CD4-positive, alpha-beta memory T cell (primary cell): ENCODE data around the gene GRIK1. TPM values are rescaled to one million over a fixed set of nuclear protein-coding genes. Genes with fewer than 3 reads are reported as not detected.

Source experiments
- CTCF ChIA-PET: fragments of 350-600 bp; sonication (Branson Sonifier 250); formaldehyde crosslinking; loops from one replicate; lab custom pipeline; 2021; ENCODE audit warnings: inconsistent platforms; ENCODE audit not compliant: partially characterized antibody; lab: Charles Lee
- POLR2A ChIA-PET: fragments of 350-600 bp; sonication (Branson Sonifier 250); formaldehyde crosslinking; loops from one replicate; lab custom pipeline; 2021; ENCODE audit not compliant: partially characterized antibody; lab: Charles Lee
- DNase-seq, 5 donors: peaks; one replicate each; pipeline versions ENCODE4 v3.0.0 to v3.0.0-alpha.2; 2020 to 2022; ENCODE audit warnings: mixed read lengths in 1 of 5
- H3K27ac ChIP-seq: one replicate; pipeline ENCODE4 v1.7.0; 2013; ENCODE audit warnings: low read depth, low read length
- H3K27me3 ChIP-seq: 2 replicates; pipeline ENCODE4 v1.7.0; 2013; ENCODE audit warnings: mild to moderate bottlenecking, low read length, moderate library complexity; ENCODE audit not compliant: insufficient read depth
- H3K36me3 ChIP-seq: 2 replicates; pipeline ENCODE4 v1.7.0; 2013; ENCODE audit warnings: mild to moderate bottlenecking, low read length, moderate library complexity; ENCODE audit not compliant: insufficient read depth
- H3K4me1 ChIP-seq: 2 replicates; pipeline ENCODE4 v1.7.0; 2013; ENCODE audit warnings: mild to moderate bottlenecking, low read length, moderate library complexity; ENCODE audit not compliant: insufficient read depth
- H3K4me3 ChIP-seq, 2 donors: one replicate each; pipeline ENCODE4 v1.7.0; 2013; ENCODE audit warnings: low read length in 2 of 2, mild to moderate bottlenecking in 1 of 2
- H3K9me3 ChIP-seq, 2 donors: one replicate each; pipeline ENCODE4 v1.7.0; 2013; ENCODE audit warnings: low read length in 2 of 2, control low read depth in 1 of 2; ENCODE audit not compliant: control insufficient read depth in 1 of 2
- H3K27ac Mint-ChIP-seq, 7 donors: one replicate each; pipeline ENCODE4 v1.8.0; 2020 to 2021; ENCODE audit warnings: mixed read lengths in 7 of 7, mild to moderate bottlenecking in 6 of 7, inconsistent platforms in 3 of 7, moderate library complexity in 3 of 7
- H3K27me3 Mint-ChIP-seq, 2 donors: one replicate each; pipeline ENCODE4 v1.8.0; 2020 to 2021; ENCODE audit warnings: mixed read lengths in 2 of 2
- H3K36me3 Mint-ChIP-seq, 2 donors: one replicate each; pipeline ENCODE4 v1.8.0; 2020 to 2021; ENCODE audit warnings: mixed read lengths in 2 of 2, inconsistent platforms in 1 of 2, mild to moderate bottlenecking in 1 of 2
- H3K4me1 Mint-ChIP-seq, 4 donors: one replicate each; pipeline ENCODE4 v1.8.0; 2020 to 2021; ENCODE audit warnings: mixed read lengths in 4 of 4, mild to moderate bottlenecking in 1 of 4
- H3K4me3 Mint-ChIP-seq, 8 donors: one replicate each; pipeline ENCODE4 v1.8.0; 2020 to 2021; ENCODE audit warnings: mixed read lengths in 8 of 8, mild to moderate bottlenecking in 7 of 8, moderate library complexity in 6 of 8, inconsistent platforms in 3 of 8
- H3K9me3 Mint-ChIP-seq, 8 donors: one replicate each; pipeline ENCODE4 v1.8.0; 2020 to 2021; ENCODE audit warnings: mixed read lengths in 8 of 8, mild to moderate bottlenecking in 5 of 8, inconsistent platforms in 3 of 8, moderate library complexity in 1 of 8
- intact Hi-C: fragments of 100-400 bp; cut with micrococcal nuclease; formaldehyde crosslinking; loops from one replicate; pipeline ENCODE4 v1.15.1; 2023
- polyA plus RNA-seq, 2 donors: library from polyadenylated mRNA; unstranded; fragments of 300-500 nt; fragmentation: Illumina TruSeq; gene quantifications; one replicate each; pipeline ENCODE4 v1.2.3, GENCODE V29; 2021
- total RNA-seq, 2 experiments: library from RNA; stranded (reverse); gene quantifications; one replicate each; pipeline ENCODE4 v1.2.3, GENCODE V29; 2021

Gene GRIK1
- total and polyA plus RNA-seq, 4 experiments from 2014 or later, result not detected

DNA sequence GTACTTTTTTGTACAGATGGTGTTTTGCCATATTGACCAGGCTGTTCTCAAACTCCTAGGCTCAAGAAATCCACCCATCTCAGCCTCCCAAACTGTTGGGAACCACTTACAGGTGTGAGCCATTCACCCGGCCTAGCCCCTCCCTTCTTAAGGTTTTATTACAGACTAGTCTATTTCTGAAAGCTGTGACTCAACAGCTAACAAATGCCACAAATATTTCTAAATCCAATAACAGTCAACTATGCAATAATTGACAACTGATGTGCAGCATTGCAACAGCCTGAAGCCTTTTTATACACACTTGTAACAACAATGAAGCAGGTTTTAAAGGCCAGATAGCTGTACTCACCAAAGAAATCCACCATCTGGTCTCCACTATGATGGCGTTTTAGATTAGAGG, 51.4 kb downstream of the GRIK1 start:
- ChIA-PET POLR2A (no interaction called here), CTCF (no interaction called here)
- Histone ChIP-seq H3K36me3 (no peaks in the 10 kb centered on the region), H3K4me1 (no peaks in the 10 kb centered on the region), H3K9me3 (no peaks in the 10 kb centered on the region), H3K27me3 (no peaks in the 10 kb centered on the region), H3K27ac (no peak overlapping the region), H3K4me3 (no peak overlapping the region)
- Mint-ChIP-seq H3K4me3 (no peak overlapping the region), H3K9me3 (peaks cover 0 to 3% (median 0%) of the 10 kb centered on the region in 8 donors), H3K27ac (no peak overlapping the region), H3K27me3 (peaks cover 0 to 3% of the 10 kb centered on the region in 2 donors), H3K4me1 (no peaks in the 10 kb centered on the region), H3K36me3 (no peaks in the 10 kb centered on the region)
- intact Hi-C loops, result no loop called here
- no peak for DNase-seq

DNA sequence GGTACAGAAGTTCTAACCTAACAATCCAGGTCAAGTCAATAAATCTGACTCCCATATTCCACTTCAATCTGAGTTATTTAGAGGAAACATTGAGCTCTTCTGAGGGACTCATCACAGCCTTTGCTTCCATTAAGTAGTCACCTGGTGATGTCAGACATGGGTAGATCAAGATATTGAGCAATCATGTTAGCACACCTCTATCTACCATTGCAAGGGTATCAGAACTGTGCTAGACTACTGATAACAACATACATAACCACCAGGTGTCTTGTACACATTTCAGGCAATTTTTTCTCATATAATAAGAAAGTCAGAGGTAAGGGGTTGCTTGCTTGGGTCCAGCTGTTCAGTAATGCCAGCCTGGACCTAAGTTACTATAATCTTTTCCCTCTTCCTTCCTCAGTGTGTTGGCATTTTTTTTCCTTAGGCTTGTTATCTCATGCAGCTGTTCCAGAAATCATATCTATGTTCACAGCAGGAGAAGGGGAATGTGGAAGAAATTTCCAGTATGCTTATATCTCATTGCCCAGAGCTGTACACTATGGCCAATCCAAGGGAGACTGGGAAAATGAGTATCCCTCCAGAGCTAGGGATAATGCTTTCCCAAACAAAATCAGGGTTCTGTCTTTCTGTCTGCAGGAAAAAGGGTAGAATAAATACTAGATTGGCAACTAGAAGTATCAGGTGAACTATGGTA, 52.3 kb downstream of the GRIK1 start:
- Mint-ChIP-seq H3K4me3 (no peak overlapping the region), H3K27ac (no peak overlapping the region), H3K27me3 (peaks cover 0 to 3% of the 10 kb centered on the region in 2 donors), H3K4me1 (no peaks in the 10 kb centered on the region), H3K36me3 (no peaks in the 10 kb centered on the region), H3K9me3 (peaks cover 0 to 3% (median 0%) of the 10 kb centered on the region in 8 donors)
- H3K4me3 ChIP-seq, result no peak overlapping the region
- no peaks in the 10 kb centered on the region for H3K36me3 ChIP-seq
- intact Hi-C loops, result no loop called here
- no peak overlapping the region for H3K27ac ChIP-seq
- CTCF ChIA-PET, result no interaction called here
- H3K9me3 ChIP-seq, result no peaks in the 10 kb centered on the region
- no peaks in the 10 kb centered on the region for H3K27me3 ChIP-seq
- DNase-seq, result no peak
- POLR2A ChIA-PET, result no interaction called here
- H3K4me1 ChIP-seq, result no peaks in the 10 kb centered on the region

DNA sequence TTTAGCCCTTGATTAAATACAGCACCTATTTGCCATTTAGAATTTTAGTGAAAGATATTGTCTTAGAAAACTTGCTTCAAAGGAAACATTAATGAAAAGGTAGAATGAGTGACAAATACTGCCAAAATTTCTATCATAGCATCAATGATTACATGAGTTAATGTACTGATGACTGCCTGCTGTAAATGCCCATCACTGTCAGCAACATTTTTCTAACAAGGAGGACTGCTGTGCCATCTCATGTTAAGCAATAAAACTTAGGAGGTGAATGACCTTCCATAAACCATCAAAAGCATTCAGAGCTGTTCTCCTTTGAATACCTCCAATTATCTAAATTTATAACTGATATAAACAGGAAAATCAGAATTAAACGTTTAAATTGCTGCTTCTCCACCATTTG, 54.3 kb downstream of the GRIK1 start:
- Histone ChIP-seq H3K9me3 (no peaks in the 10 kb centered on the region), H3K4me3 (no peak overlapping the region), H3K27ac (no peak overlapping the region), H3K4me1 (no peaks in the 10 kb centered on the region), H3K27me3 (no peaks in the 10 kb centered on the region), H3K36me3 (no peaks in the 10 kb centered on the region)
- POLR2A ChIA-PET, result no interaction called here
- Mint-ChIP-seq H3K4me3 (no peak overlapping the region), H3K9me3 (no peaks in the 10 kb centered on the region), H3K27ac (no peak overlapping the region), H3K27me3 (peaks cover 0 to 2% of the 10 kb centered on the region in 2 donors), H3K4me1 (no peaks in the 10 kb centered on the region), H3K36me3 (no peaks in the 10 kb centered on the region)
- DNase-seq, result no peak
- intact Hi-C loops, result no loop called here
- CTCF ChIA-PET, result no interaction called here

DNA sequence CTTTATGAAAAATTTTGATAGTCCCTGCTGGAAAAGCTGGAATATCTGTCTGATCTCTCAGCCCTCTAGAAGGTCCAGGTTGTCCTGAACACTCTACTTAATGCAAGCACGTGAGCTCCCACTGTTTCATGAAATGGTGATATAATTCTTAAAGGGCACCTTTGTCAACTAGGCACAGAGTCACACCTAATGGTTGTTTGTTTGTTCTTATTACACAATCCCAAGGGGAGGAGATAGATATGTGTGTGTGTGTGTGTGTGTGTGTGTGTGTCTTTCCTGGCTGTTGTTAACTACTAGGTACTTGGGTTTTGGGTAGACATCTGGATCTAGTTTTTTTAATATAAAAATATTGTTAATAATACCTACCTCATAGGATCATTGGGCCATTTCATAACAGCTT, 63.9 kb downstream of the GRIK1 start:
- Histone ChIP-seq H3K36me3 (no peaks in the 10 kb centered on the region), H3K27me3 (no peaks in the 10 kb centered on the region), H3K27ac (no peak overlapping the region), H3K4me3 (no peak overlapping the region), H3K9me3 (no peaks in the 10 kb centered on the region), H3K4me1 (no peaks in the 10 kb centered on the region)
- Mint-ChIP-seq H3K9me3 (peaks cover 0 to 2% (median 0%) of the 10 kb centered on the region in 8 donors), H3K27me3 (peaks cover 0 to 2% of the 10 kb centered on the region in 2 donors), H3K4me1 (no peaks in the 10 kb centered on the region), H3K36me3 (no peaks in the 10 kb centered on the region), H3K27ac (no peak overlapping the region), H3K4me3 (no peak overlapping the region)
- intact Hi-C loops, result no loop called here
- no peak for DNase-seq
- ChIA-PET CTCF (no interaction called here), POLR2A (no interaction called here)

DNA sequence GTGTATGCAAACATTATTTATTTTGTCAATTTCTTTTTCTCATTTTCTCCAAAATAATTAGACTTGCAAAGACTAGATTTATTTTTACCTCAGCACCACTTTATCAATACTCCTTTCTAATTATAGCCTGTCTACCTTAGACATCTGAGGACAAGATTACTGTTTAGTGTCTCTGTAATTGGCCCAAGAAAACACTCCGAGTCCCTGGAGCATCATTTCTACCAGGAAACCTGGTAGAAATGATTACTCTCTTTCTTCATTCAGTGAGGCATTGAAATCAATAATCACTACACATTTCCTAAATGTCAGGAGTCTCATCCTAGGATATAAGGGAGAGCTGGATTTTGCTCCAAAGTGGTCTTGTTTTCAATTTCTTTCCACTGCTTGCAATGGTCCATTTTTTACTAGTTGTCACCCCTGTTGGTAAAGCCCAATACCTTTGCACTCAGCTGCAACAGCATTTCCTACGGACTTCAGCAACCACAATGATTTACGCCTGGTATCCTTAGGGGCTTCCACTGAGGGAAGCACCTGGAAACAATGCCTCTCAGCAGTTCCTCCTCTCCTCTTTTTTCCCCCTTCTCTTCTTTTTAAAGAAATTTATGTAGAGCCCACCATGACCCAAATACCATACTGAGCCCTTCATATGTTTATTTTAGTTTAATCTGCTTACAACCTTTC, 64.6 kb downstream of the GRIK1 start:
- Histone ChIP-seq H3K4me3 (no peak overlapping the region), H3K27me3 (no peaks in the 10 kb centered on the region), H3K9me3 (no peaks in the 10 kb centered on the region), H3K36me3 (no peaks in the 10 kb centered on the region), H3K4me1 (no peaks in the 10 kb centered on the region), H3K27ac (no peak overlapping the region)
- intact Hi-C loops, result no loop called here
- DNase-seq, result no peak
- Mint-ChIP-seq H3K27ac (no peak overlapping the region), H3K27me3 (peaks cover 0 to 2% of the 10 kb centered on the region in 2 donors), H3K4me3 (no peak overlapping the region), H3K4me1 (no peaks in the 10 kb centered on the region), H3K9me3 (peaks cover 0 to 2% (median 0%) of the 10 kb centered on the region in 8 donors), H3K36me3 (no peaks in the 10 kb centered on the region)
- POLR2A ChIA-PET, result no interaction called here
- CTCF ChIA-PET, result no interaction called here

DNA sequence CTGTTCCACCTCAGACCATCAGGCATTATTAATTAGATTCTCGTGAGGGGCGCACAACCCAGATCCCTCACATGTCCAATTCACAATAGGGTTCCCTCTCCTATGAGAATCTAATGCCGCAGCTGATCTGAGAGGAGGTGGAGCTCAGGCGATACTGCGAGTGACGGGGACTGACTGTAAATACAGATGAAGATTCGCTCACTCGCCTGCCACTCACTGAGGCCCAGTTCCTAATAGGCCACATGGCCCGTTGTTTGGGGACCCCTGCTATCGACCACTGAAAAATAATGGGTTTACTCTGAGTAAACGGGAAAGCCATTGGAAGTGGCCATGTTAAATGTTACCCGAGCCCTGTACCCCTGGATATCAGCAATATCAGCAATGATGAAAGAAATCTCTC, 65.9 kb downstream of the GRIK1 start:
- no peaks in the 10 kb centered on the region for H3K36me3 Mint-ChIP-seq
- peaks cover 0 to 2% (median 0%) of the 10 kb centered on the region in 8 donors for H3K9me3 Mint-ChIP-seq
- no peaks in the 10 kb centered on the region for H3K9me3 ChIP-seq
- intact Hi-C loops, result no loop called here
- no peaks in the 10 kb centered on the region for H3K4me1 Mint-ChIP-seq
- H3K36me3 ChIP-seq, result no peaks in the 10 kb centered on the region
- no peak overlapping the region for H3K4me3 ChIP-seq
- DNase-seq, result no peak
- ChIA-PET POLR2A (no interaction called here), CTCF (no interaction called here)
- H3K27ac ChIP-seq, result no peak overlapping the region
- no peaks in the 10 kb centered on the region for H3K4me1 ChIP-seq
- H3K4me3 Mint-ChIP-seq, result no peak overlapping the region
- H3K27me3 Mint-ChIP-seq, result peaks cover 0 to 2% of the 10 kb centered on the region in 2 donors
- H3K27me3 ChIP-seq, result no peaks in the 10 kb centered on the region
- no peak overlapping the region for H3K27ac Mint-ChIP-seq

DNA sequence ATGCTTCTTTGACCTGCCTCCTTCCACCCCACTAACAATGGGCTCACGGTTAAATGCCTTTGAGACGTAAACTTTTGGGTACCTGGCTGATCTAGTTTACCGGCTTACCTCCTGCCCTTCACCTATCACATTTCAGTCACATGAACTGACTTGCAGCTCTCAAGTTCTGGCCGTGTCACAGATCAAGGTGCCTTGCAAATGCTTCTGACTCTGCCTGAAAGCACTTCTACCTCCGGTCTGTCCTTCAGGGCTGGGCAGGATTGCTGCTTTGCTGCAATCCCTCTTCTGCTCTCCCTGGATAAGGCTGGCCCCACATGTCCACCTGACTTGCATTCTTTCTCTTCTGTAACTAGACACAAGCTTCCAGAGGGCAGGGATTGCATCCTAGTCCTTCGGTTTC, 69.0 kb downstream of the GRIK1 start:
- Histone ChIP-seq H3K27ac (no peak overlapping the region), H3K4me1 (no peaks in the 10 kb centered on the region), H3K9me3 (no peaks in the 10 kb centered on the region), H3K4me3 (no peak overlapping the region), H3K27me3 (no peaks in the 10 kb centered on the region), H3K36me3 (no peaks in the 10 kb centered on the region)
- peaks cover 0 to 2% (median 0%) of the 10 kb centered on the region in 8 donors for H3K9me3 Mint-ChIP-seq
- POLR2A ChIA-PET, result no interaction called here
- H3K4me1 Mint-ChIP-seq, result no peaks in the 10 kb centered on the region
- no peak overlapping the region for H3K27ac Mint-ChIP-seq
- intact Hi-C loops, result no loop called here
- H3K4me3 Mint-ChIP-seq, result no peak overlapping the region
- CTCF ChIA-PET, result no interaction called here
- no peaks in the 10 kb centered on the region for H3K36me3 Mint-ChIP-seq
- H3K27me3 Mint-ChIP-seq, result peaks cover 0 to 7% of the 10 kb centered on the region in 2 donors
- no peak for DNase-seq
